HCT116 (cell line): ENCODE measurements around the gene GABBR1.

ENCODE experiments used
- CEBPB ChIP-seq: IDR thresholded peaks from 2 replicates; pipeline ENCODE4 v1.6.1; 2012; ENCODE audit warnings: low read depth
- EZH2phosphoT487 ChIP-seq: fragments of 200-600 bp; IDR thresholded peaks from 2 replicates; pipeline ENCODE4 v1.6.1; 2018; ENCODE audit warnings: antibody characterized with exemption, borderline replicate concordance

DNA sequence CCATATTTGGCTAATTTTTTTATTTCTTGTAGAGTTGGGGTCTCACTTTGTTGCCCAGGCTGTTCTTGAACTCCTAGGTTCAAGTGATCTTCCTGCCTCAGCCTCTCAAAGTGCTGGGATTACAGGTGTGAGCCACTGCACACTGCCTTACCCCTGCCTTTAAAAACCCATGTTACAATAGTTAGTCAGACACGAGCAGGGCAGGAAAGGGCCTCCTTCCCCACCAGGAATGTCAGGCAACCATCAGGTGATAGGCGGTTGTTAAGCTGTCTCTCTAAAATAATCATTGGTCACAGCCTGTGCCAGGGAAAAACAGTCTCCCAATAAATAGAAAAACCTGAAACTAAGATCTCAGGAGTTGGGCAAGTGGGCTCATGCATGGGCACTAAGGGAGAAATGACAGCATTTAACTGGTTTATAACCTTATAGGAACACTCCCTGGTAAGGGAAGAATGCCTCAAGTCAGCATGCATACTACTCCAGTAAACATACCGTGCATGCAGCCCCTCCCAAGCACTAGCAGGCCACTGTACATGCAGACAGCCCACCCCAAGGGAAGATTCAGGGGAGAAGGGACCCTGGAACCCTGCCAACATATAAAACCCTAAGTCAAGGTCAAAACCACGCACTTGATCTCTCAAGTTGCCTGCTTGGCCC, 39.7 kb downstream of the GABBR1 start:
- TF ChIP-seq CEBPB, result no peak
- TF ChIP-seq EZH2phosphoT487, result no peak
